Right renal pelvis (tissue), 4 donors: ENCODE results near the gene DLG4. TPM values are rescaled to one million over a fixed set of nuclear protein-coding genes. Genes with fewer than 3 reads are reported as not detected.

Source experiments
- DNase-seq, 4 donors: peaks; one replicate each; pipeline ENCODE4 v3.0.0-alpha.2; 2013; ENCODE audit warnings: low read depth in 4 of 4, low spot score in 3 of 4, missing footprints in 1 of 4
- polyA plus RNA-seq, 4 donors: library from polyadenylated mRNA; unstranded; fragments of 120-200 nt; gene quantifications; one replicate each; pipeline ENCODE4 v1.2.1, GENCODE V29; 2013; ENCODE audit not compliant: insufficient read length in 4 of 4

The DLG4 gene
- polyA plus RNA-seq: 10 to 100 TPM; 30.3 to 40.3 (median 32.9) TPM

- peak in 1 of 4 donors; percentile 80 for DNase-seq
Observed at GRCh38 chr17:7219812-7220592, at the start of gene DLG4, which contains the start of gene ACADVL. TSS of gene DLG4 (minus strand) at chr17:7219836. TSS of gene ACADVL (plus strand) at chr17:7219938. CDS start at chr17:7219985, 47 bp downstream.

DNA sequence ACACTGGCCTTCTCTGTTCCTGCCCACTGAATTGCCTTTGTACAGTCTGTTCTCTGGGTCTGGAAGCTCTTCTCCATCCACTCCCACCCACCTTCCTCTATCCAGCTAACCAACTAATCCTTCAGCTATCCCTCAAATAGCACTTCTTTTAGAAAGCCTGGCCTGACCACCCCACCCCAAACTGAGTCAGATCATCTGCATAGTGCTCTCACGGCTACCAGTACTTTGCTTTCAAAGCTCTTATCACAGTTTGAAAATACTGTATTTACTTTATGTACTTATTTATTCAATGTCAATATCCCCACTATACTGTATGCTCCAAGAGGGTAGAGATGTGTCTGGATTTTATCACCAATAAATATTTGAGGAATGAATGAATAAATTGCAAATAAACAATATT, 47.1 kb upstream of the DLG4 start:
- DNase-seq: no peak

GRCh38 chr17:7263801-7264078, 44.1 kb upstream of the DLG4 start:
- no peak for DNase-seq

- peak in 1 of 4 donors; percentile 41 for DNase-seq
Observed at GRCh38 chr17:7262935-7263800, 43.5 kb upstream of the DLG4 start.

- peak in 1 of 4 donors; percentile 50 for DNase-seq
Observed at GRCh38 chr17:7262192-7262934, 42.7 kb upstream of the DLG4 start, which contains the start of gene CLDN7. TSS of gene CLDN7 (minus strand) at chr17:7262478. CDS start at chr17:7262043, 435 bp downstream.

GRCh38 chr17:7261379-7262191, 41.9 kb upstream of the DLG4 start:
- DNase-seq: no peak

DNA sequence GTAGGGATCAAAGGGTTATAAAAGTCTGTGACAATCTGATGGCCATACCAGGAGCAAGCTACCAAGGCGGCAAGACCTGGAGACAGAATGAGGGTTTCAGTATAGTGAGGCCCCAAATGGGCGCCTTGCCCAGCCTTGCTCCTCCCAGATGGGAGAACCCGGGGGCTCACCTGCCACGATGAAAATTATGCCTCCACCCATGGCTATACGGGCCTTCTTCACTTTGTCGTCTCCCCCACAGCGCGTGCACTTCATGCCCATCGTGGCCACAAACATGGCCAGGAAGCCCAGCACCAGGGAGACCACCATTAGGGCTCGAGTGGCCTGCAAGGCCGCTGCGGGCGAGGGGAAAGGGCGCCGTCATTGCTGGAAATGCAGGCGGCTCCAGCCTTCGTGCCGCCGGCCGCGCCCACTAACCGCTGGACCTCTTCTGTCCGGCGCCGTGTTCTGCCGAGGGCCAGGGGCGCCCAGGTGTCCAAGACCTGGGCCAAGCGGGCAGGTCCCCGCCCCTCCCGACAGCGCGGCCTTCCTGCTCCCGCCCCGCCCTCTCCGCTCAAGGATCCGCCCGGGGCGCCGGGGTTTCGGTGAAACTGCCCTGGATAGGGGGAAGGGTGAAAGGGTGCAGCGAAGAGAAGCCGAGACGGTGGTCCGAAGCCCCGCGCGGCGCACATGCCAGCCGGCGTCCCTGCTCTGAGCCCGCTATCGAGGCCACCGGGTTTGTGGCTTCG, 41.2 kb upstream of the DLG4 start:
- DNase-seq: no peak

DNA sequence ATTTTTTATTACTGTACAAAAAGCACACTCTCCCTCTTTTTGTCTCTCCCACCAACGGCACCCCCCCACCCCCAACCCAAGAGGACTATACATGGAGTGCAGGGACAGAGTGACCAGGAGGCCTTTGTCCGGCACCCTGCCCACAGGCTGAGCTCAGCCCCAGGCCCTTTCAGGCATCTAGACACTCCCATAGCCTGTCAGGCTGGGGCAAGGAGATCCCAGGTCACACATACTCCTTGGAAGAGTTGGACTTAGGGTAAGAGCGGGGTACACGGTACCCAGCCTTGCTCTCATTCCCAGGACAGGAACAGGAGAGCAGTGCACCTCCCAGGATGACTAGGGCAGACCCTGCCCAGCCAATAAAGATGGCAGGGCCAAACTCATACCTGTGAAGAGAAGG, 40.5 kb upstream of the DLG4 start:
- no peak for DNase-seq

- DNase-seq: no peak
Observed at GRCh38 chr17:7259555-7259889, 39.9 kb upstream of the DLG4 start.

GRCh38 chr17:7258731-7259554, 39.3 kb upstream of the DLG4 start:
- no peak for DNase-seq

- DNase-seq: no peak
Observed at GRCh38 chr17:7256766-7257456, 37.3 kb upstream of the DLG4 start.

DNA sequence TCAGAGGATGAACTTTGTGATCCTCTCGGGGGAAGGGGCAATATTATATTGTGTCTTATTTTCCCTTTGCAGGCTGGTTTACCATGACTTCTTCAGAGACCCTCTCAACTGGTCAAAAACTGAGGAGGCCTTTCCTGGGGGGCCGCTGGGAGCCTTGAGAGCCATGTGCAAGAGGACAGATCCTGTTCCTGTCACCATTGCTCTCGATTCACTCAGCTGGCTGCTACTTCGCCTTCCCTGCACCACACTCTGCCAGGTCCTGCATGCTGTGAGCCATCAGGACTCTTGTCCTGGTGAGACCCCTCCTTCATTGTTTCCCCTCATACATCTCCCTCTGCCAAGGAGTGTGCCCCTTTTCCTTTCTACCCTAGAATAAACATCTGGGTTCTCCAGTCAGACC, 34.9 kb upstream of the DLG4 start:
- DNase-seq: no peak

- no peak for DNase-seq
Observed at GRCh38 chr17:7253082-7253481, 33.4 kb upstream of the DLG4 start.

DNA sequence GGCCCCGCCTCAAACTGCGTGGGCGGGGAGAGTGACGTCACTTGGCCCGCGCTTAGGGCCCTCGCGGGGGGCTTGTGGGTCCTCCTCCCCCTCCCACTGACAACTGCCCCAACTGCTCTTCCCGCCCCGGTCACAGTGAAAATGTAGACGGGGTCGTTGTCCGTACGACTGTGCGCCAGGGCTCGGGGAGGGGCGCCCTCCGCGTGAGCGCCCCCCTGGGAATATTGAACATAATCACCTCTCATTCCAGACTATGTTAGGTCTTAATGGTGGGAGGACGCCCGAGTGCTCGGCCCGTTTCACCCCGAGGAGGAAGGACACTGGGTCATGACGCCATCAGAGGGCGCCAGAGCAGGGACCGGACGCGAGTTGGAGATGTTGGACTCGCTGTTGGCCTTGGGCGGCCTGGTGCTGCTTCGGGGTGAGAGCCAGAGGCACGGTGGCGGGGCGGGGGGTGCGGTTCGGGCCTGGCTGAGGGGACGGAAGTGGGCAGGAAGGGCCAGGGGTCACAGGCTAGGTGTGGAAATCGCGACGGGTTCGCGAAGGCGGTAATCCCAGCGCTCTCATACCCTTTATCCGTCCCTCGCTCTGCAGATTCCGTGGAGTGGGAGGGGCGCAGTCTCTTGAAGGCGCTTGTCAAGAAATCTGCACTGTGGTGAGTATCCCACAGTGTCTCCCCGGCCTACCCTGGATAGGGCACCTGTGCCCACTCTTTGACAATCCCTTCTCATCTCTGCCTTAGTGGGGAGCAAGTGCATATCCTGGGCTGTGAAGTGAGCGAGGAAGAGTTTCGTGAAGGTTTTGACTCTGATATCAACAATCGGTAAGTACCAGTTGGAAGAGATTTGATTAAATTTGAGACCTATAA, 32.8 kb upstream of the DLG4 start, which contains the start of gene ELP5:
TSS of gene ELP5 (plus strand) at position 40 of the 868 bp plus-strand sequence. CDS start at position 376, 336 bp downstream.
- peak in 3 of 4 donors; percentile 87 to 90 (median 88) for DNase-seq

GRCh38 chr17:7251661-7252175, 32.1 kb upstream of the DLG4 start, which contains the start of gene CTDNEP1:
TSS of gene CTDNEP1 (minus strand) at chr17:7251734. CDS start at chr17:7251296, 438 bp downstream.
- peak; percentile 98 to 100 (median 100) for DNase-seq
